ENCODE data around the gene RGS6.

RGS6 gene

GRCh38 chr14:72155379-72155993 is 223.3 kb downstream of the RGS6 start:
- H3K36me3 ChIP-seq (ENCODE audit: control insufficient read depth, insufficient read depth, low read length) = no peaks in the 10 kb centered on the region
- H3K27ac ChIP-seq (ENCODE audit: low read depth, low read length) = no peak overlapping the region
- no peak overlapping the region for H3K4me3 ChIP-seq (ENCODE audit: low read length)
- no peaks in the 10 kb centered on the region for H3K27me3 ChIP-seq (ENCODE audit: control insufficient read depth, insufficient read depth, low read length)
- no peaks in the 10 kb centered on the region for H3K4me1 ChIP-seq (ENCODE audit: control insufficient read depth, insufficient read depth, low read length)
- no peak overlapping the region for H3K9ac ChIP-seq (ENCODE audit: low read length)

GRCh38 chr14:72164420-72165228 is 232.4 kb downstream of the RGS6 start:
- Histone ChIP-seq H3K4me1 (ENCODE audit: control insufficient read depth, insufficient read depth, low read length) (no peaks in the 10 kb centered on the region), H3K9ac (ENCODE audit: low read length) (no peak overlapping the region), H3K4me3 (ENCODE audit: low read length) (no peak overlapping the region), H3K36me3 (ENCODE audit: control insufficient read depth, insufficient read depth, low read length) (no peaks in the 10 kb centered on the region), H3K27me3 (ENCODE audit: control insufficient read depth, insufficient read depth, low read length) (no peaks in the 10 kb centered on the region), H3K27ac (ENCODE audit: low read depth, low read length) (no peak overlapping the region)

GRCh38 chr14:72165229-72165698 is 233.0 kb downstream of the RGS6 start:
- H3K27ac ChIP-seq (ENCODE audit: low read depth, low read length) = no peak overlapping the region
- no peak overlapping the region for H3K4me3 ChIP-seq (ENCODE audit: low read length)
- no peaks in the 10 kb centered on the region for H3K27me3 ChIP-seq (ENCODE audit: control insufficient read depth, insufficient read depth, low read length)
- no peak overlapping the region for H3K9ac ChIP-seq (ENCODE audit: low read length)
- no peaks in the 10 kb centered on the region for H3K4me1 ChIP-seq (ENCODE audit: control insufficient read depth, insufficient read depth, low read length)
- no peaks in the 10 kb centered on the region for H3K36me3 ChIP-seq (ENCODE audit: control insufficient read depth, insufficient read depth, low read length)

- no peak overlapping the region for H3K9ac ChIP-seq (ENCODE audit: low read length)
- no peaks in the 10 kb centered on the region for H3K36me3 ChIP-seq (ENCODE audit: control insufficient read depth, insufficient read depth, low read length)
- no peak overlapping the region for H3K27ac ChIP-seq (ENCODE audit: low read depth, low read length)
- H3K4me1 ChIP-seq (ENCODE audit: control insufficient read depth, insufficient read depth, low read length) = no peaks in the 10 kb centered on the region
- no peak overlapping the region for H3K4me3 ChIP-seq (ENCODE audit: low read length)
- no peaks in the 10 kb centered on the region for H3K27me3 ChIP-seq (ENCODE audit: control insufficient read depth, insufficient read depth, low read length)
Measured at GRCh38 chr14:72169521-72169920, 237.3 kb downstream of the RGS6 start.

DNA sequence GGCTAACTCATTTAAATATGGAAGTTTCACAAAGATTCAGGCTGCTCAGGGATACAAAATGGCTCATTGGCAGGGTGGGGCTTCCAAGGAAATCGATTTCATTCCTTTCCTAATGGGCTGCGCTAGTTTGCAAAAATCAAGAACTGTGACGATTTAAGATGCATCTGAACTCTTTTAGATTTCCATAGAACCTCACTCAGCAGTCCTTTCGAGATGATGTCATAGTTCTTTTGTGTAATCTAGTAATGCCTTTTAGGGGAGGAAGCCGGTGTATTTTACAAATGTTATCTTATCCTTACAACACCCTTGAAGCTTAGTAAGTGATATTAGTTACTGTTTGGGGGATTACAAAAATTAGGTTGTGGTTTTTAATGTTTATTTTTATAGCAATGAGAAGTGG is 239.8 kb downstream of the RGS6 start:
- Histone ChIP-seq H3K9ac (ENCODE audit: low read length) (no peak overlapping the region), H3K27me3 (ENCODE audit: control insufficient read depth, insufficient read depth, low read length) (no peaks in the 10 kb centered on the region), H3K4me1 (ENCODE audit: control insufficient read depth, insufficient read depth, low read length) (no peaks in the 10 kb centered on the region), H3K27ac (ENCODE audit: low read depth, low read length) (no peak overlapping the region), H3K4me3 (ENCODE audit: low read length) (no peak overlapping the region), H3K36me3 (ENCODE audit: control insufficient read depth, insufficient read depth, low read length) (no peaks in the 10 kb centered on the region)

DNA sequence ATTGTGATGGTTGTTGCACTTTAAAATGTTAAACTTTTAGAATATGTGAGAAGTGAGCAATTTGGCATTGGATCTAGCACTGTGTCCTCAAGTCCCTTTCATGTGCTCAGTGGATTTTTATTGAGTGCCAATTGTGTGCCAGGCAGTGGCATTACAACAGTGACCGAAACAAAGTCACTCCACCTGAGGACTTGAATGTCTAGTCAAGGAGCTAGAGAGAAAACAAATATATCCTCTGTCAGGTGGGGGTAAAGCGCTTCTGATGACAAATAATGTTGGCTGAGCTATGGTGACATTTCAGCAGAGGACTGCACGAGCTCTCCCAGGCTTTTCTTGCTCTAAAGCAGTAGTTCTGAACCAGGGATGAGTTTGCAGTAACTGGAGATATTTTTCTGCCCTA is 240.4 kb downstream of the RGS6 start:
- no peak overlapping the region for H3K9ac ChIP-seq (ENCODE audit: low read length)
- no peaks in the 10 kb centered on the region for H3K27me3 ChIP-seq (ENCODE audit: control insufficient read depth, insufficient read depth, low read length)
- no peak overlapping the region for H3K27ac ChIP-seq (ENCODE audit: low read depth, low read length)
- no peaks in the 10 kb centered on the region for H3K36me3 ChIP-seq (ENCODE audit: control insufficient read depth, insufficient read depth, low read length)
- H3K4me1 ChIP-seq (ENCODE audit: control insufficient read depth, insufficient read depth, low read length) = no peaks in the 10 kb centered on the region
- no peak overlapping the region for H3K4me3 ChIP-seq (ENCODE audit: low read length)

DNA sequence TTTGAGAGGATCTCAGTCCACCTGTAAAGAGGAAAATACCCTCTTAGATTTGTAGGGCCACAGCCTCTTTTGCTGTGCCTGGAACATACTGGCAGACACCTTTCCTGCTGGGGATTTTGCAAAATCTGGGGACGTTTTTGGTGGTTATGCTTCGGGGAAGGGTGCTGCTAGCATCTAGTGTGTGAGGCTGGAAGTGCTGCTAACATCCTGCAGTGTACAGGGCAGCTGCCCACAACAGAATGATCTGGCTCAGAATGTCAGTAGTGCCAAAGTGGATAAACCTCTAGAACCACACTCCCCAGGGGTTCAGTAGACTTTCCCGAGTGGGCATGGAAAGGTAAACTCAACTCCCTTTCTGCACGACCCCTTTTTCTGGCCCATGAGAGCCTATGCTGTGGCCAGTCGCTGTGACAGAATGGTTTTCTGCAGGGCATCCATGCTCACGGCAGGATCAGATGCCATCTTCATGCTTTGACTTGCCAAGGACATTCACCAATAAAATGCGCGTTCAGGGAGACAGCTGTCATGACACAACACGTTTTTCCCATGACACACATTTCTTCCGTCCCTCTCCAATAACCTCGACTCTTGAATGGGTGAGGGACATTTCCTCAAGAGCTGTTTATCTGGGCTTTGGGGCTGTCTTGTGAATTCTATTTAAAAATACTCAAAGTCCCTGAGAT is 240.9 kb downstream of the RGS6 start:
- Histone ChIP-seq H3K9ac (ENCODE audit: low read length) (no peak overlapping the region), H3K4me1 (ENCODE audit: control insufficient read depth, insufficient read depth, low read length) (no peaks in the 10 kb centered on the region), H3K36me3 (ENCODE audit: control insufficient read depth, insufficient read depth, low read length) (no peaks in the 10 kb centered on the region), H3K27me3 (ENCODE audit: control insufficient read depth, insufficient read depth, low read length) (no peaks in the 10 kb centered on the region), H3K27ac (ENCODE audit: low read depth, low read length) (no peak overlapping the region), H3K4me3 (ENCODE audit: low read length) (no peak overlapping the region)

DNA sequence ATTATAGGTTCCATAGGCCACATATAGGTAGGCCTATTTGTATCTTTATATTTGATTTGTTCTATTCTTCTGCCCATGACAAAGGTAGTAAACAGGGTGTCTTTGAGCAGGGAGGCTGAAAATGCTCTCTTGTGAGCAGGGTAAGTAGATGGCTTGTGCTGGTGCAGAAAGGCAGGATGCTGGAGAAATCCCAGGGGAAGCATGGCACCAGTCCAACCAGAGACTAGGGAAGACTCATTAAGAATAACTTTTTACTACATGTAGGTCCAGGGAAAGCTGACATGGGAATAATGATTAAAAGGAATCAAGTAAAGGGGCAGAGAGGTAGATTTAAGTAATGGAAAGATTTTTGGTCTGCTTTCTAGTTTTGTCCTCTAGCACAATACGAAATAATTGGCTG is 245.0 kb downstream of the RGS6 start:
- H3K4me3 ChIP-seq (ENCODE audit: low read length) = no peak overlapping the region
- H3K9ac ChIP-seq (ENCODE audit: low read length) = no peak overlapping the region
- no peak overlapping the region for H3K27ac ChIP-seq (ENCODE audit: low read depth, low read length)
- no peaks in the 10 kb centered on the region for H3K4me1 ChIP-seq (ENCODE audit: control insufficient read depth, insufficient read depth, low read length)
- no peaks in the 10 kb centered on the region for H3K36me3 ChIP-seq (ENCODE audit: control insufficient read depth, insufficient read depth, low read length)
- no peaks in the 10 kb centered on the region for H3K27me3 ChIP-seq (ENCODE audit: control insufficient read depth, insufficient read depth, low read length)

- no peaks in the 10 kb centered on the region for H3K27me3 ChIP-seq (ENCODE audit: control insufficient read depth, insufficient read depth, low read length)
- no peak overlapping the region for H3K4me3 ChIP-seq (ENCODE audit: low read length)
- H3K4me1 ChIP-seq (ENCODE audit: control insufficient read depth, insufficient read depth, low read length) = no peaks in the 10 kb centered on the region
- no peak overlapping the region for H3K9ac ChIP-seq (ENCODE audit: low read length)
- no peaks in the 10 kb centered on the region for H3K36me3 ChIP-seq (ENCODE audit: control insufficient read depth, insufficient read depth, low read length)
- no peak overlapping the region for H3K27ac ChIP-seq (ENCODE audit: low read depth, low read length)
Measured at GRCh38 chr14:72178517-72178916, 246.3 kb downstream of the RGS6 start.

- peaks cover 4% of the 10 kb centered on the region for H3K4me1 ChIP-seq (ENCODE audit: control insufficient read depth, insufficient read depth, low read length)
- no peak overlapping the region for H3K27ac ChIP-seq (ENCODE audit: low read depth, low read length)
- no peaks in the 10 kb centered on the region for H3K27me3 ChIP-seq (ENCODE audit: control insufficient read depth, insufficient read depth, low read length)
- H3K9ac ChIP-seq (ENCODE audit: low read length) = no peak overlapping the region
- no peaks in the 10 kb centered on the region for H3K36me3 ChIP-seq (ENCODE audit: control insufficient read depth, insufficient read depth, low read length)
- no peak overlapping the region for H3K4me3 ChIP-seq (ENCODE audit: low read length)
Measured at GRCh38 chr14:72182708-72183432, 250.6 kb downstream of the RGS6 start.

- H3K4me1 ChIP-seq (ENCODE audit: control insufficient read depth, insufficient read depth, low read length) = peaks cover 4% of the 10 kb centered on the region
- no peak overlapping the region for H3K4me3 ChIP-seq (ENCODE audit: low read length)
- no peaks in the 10 kb centered on the region for H3K27me3 ChIP-seq (ENCODE audit: control insufficient read depth, insufficient read depth, low read length)
- no peak overlapping the region for H3K27ac ChIP-seq (ENCODE audit: low read depth, low read length)
- H3K9ac ChIP-seq (ENCODE audit: low read length) = no peak overlapping the region
- no peaks in the 10 kb centered on the region for H3K36me3 ChIP-seq (ENCODE audit: control insufficient read depth, insufficient read depth, low read length)
Measured at GRCh38 chr14:72183631-72184030, 251.4 kb downstream of the RGS6 start.

DNA sequence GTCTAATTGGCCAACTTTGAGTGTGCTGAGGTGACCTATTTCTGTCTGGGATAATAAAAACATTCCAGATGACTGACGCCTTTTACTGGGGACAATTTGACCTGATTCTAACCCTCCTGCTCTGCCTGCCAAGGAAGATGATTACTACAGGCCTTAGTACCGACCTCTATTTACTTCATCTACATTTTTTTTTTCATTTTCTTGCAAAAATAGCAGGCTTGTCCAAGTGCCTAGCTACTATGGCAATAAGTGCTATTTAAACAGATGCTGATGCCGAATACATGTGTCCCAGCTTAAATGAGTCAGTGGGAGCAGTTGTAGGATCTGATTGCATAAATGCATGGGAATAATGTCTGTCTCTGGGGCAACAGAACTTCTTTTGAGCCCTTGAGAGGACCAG is 254.3 kb downstream of the RGS6 start:
- Histone ChIP-seq H3K9ac (ENCODE audit: low read length) (no peak overlapping the region), H3K4me1 (ENCODE audit: control insufficient read depth, insufficient read depth, low read length) (peaks cover 4% of the 10 kb centered on the region), H3K4me3 (ENCODE audit: low read length) (no peak overlapping the region), H3K27me3 (ENCODE audit: control insufficient read depth, insufficient read depth, low read length) (no peaks in the 10 kb centered on the region), H3K36me3 (ENCODE audit: control insufficient read depth, insufficient read depth, low read length) (no peaks in the 10 kb centered on the region), H3K27ac (ENCODE audit: low read depth, low read length) (peak overlapping the region; percentile 20)
